Stimulated activated memory B cell treated with anti-CD40 and anti-IgM and Interleukin-4, amounts not matched to agents 10 μg/mL and 1 μg/mL and 100 μg/mL, for 72 hours (primary cell): ENCODE data around the gene NUDT3.
"Not testable (repeated sequence)": the region's sequence is repeated elsewhere in the genome, so short reads cannot be mapped to it uniquely, and the experiment has no call there.

Source experiments
- ATAC-seq: fragments of 150-1000 bp; cut with Tn5 transposase; 2 replicates; pipeline ENCODE4 v1.10.0; 2021
- H3K27ac Mint-ChIP-seq: one replicate; pipeline ENCODE4 v1.8.0; 2022; ENCODE audit warnings: mild to moderate bottlenecking, mixed read lengths
- H3K27me3 Mint-ChIP-seq: one replicate; pipeline ENCODE4 v1.8.0; 2022; ENCODE audit warnings: mixed read lengths
- H3K36me3 Mint-ChIP-seq: one replicate; pipeline ENCODE4 v1.8.0; 2022; ENCODE audit warnings: mixed read lengths
- H3K4me1 Mint-ChIP-seq: one replicate; pipeline ENCODE4 v1.8.0; 2022; ENCODE audit warnings: mixed read lengths
- H3K4me3 Mint-ChIP-seq: one replicate; pipeline ENCODE4 v1.8.0; 2022; ENCODE audit warnings: mild to moderate bottlenecking, moderate library complexity, mixed read lengths
- H3K9me3 Mint-ChIP-seq: one replicate; pipeline ENCODE4 v1.8.0; 2022; ENCODE audit warnings: mixed read lengths

The NUDT3 gene

GRCh38 chr6:34384321-34385153, 7.9 kb downstream of the NUDT3 start:
- Mint-ChIP-seq H3K4me1 (peaks cover 41% of the 10 kb centered on the region), H3K27me3 (no peaks in the 10 kb centered on the region), H3K36me3 (peaks cover 17% of the 10 kb centered on the region), H3K4me3 (no peak overlapping the region), H3K9me3 (peaks cover 3% of the 10 kb centered on the region), H3K27ac (no peak overlapping the region)
- no peak for ATAC-seq

GRCh38 chr6:34383656-34384320, 8.7 kb downstream of the NUDT3 start:
- H3K4me1 Mint-ChIP-seq = peaks cover 37% of the 10 kb centered on the region
- no peak for ATAC-seq
- H3K4me3 Mint-ChIP-seq = no peak overlapping the region
- no peak overlapping the region for H3K27ac Mint-ChIP-seq
- H3K36me3 Mint-ChIP-seq = peaks cover 12% of the 10 kb centered on the region
- H3K27me3 Mint-ChIP-seq = no peaks in the 10 kb centered on the region
- H3K9me3 Mint-ChIP-seq = no peaks in the 10 kb centered on the region

- Mint-ChIP-seq H3K36me3 (peaks cover 12% of the 10 kb centered on the region), H3K9me3 (no peaks in the 10 kb centered on the region), H3K27ac (no peak overlapping the region), H3K4me3 (no peak overlapping the region), H3K27me3 (no peaks in the 10 kb centered on the region), H3K4me1 (peaks cover 40% of the 10 kb centered on the region)
- ATAC-seq = no peak
Measured at GRCh38 chr6:34383161-34383631, 9.3 kb downstream of the NUDT3 start.

DNA sequence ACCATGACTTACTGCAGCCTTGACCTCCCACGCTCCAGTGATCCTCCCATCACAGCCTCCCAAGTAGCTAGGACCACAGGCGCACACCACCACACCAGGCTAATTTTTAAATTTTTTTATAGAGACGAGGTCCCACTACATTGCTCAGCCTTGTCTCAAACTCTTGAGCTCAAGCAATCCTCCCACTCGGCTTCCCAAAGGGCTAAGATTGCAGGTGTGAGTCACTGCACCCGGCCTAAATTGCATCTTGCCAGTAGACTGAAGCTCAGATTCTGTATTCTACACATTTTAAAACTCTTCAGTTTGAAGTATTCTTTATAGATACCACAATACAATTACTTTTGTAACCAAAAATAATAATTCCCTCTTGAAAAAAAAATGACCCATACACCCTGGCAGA, 11.4 kb downstream of the NUDT3 start:
- H3K27ac Mint-ChIP-seq = no peak overlapping the region
- peaks cover 32% of the 10 kb centered on the region for H3K4me1 Mint-ChIP-seq
- H3K27me3 Mint-ChIP-seq = no peaks in the 10 kb centered on the region
- ATAC-seq = no peak
- H3K36me3 Mint-ChIP-seq = peaks cover 12% of the 10 kb centered on the region
- H3K4me3 Mint-ChIP-seq = no peak overlapping the region
- no peaks in the 10 kb centered on the region for H3K9me3 Mint-ChIP-seq

DNA sequence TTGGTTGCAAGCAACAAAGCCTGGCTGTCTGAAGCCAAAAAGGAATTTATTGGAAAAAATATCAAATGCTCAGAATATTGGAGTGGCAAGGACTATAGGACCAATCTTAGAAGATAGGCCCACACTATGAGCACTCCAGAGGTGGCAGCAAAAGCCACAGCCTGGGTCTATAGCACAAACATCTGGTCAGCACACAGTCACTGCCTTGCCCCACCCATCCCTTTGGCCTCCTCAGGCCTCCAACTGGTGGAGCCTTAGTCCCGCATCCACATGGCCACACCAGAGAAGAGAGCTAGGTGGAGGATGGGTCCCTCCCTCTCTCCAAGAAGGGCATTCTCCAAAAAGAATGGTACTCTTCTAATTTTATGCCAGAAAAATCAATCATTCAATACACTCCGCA, 14.0 kb downstream of the NUDT3 start:
- Mint-ChIP-seq H3K36me3 (peaks cover 9% of the 10 kb centered on the region), H3K4me1 (peaks cover 10% of the 10 kb centered on the region), H3K4me3 (no peak overlapping the region), H3K27me3 (no peaks in the 10 kb centered on the region), H3K9me3 (no peaks in the 10 kb centered on the region), H3K27ac (no peak overlapping the region)
- ATAC-seq = no peak

DNA sequence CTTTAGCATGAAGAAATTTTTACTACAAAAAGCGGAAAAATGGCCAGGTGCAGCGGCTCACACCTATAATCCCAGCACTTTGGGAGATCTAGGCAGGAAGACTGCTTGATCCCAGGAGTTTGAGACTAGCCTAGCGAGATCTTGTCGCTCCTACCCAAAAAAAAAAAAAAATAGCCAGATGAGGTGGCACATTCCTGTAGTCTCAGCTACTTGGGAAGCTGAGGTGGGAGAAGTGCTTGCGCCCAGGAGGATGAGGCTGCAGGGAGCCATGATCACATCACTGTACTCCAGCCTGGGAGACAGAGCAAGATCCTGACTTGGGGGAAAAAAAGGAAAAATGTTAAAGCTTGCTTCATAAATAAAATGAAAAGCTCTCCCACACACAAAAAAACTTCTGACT, 14.5 kb downstream of the NUDT3 start:
- ATAC-seq = no peak
- H3K27me3 Mint-ChIP-seq = no peaks in the 10 kb centered on the region
- H3K27ac Mint-ChIP-seq = no peak overlapping the region
- H3K4me3 Mint-ChIP-seq = no peak overlapping the region
- no peaks in the 10 kb centered on the region for H3K9me3 Mint-ChIP-seq
- H3K4me1 Mint-ChIP-seq = peaks cover 6% of the 10 kb centered on the region
- H3K36me3 Mint-ChIP-seq = peaks cover 6% of the 10 kb centered on the region

DNA sequence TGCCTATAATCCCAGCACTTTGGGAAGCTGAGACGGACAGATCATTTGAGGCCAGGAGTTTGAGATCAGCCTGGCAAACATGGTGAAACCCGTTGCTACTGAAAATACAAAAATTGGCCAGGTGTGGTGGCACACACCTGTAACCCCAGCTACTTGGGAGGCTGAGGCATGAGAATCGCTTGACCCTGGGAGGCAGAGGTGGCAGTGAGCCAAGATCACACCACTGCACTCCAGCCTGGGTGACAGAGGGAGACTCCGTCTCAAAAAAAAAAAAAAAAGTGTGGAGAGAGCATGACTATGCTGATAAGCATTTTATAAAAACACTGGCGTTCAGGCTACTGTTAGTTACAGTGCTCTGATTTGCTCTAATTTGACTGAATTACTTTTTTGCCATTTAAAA, 14.9 kb downstream of the NUDT3 start:
- not testable (repeated sequence) for H3K9me3 Mint-ChIP-seq, H3K27ac Mint-ChIP-seq, ATAC-seq, H3K27me3 Mint-ChIP-seq, H3K36me3 Mint-ChIP-seq, H3K4me1 Mint-ChIP-seq, H3K4me3 Mint-ChIP-seq

GRCh38 chr6:34375833-34376232, 16.6 kb downstream of the NUDT3 start:
- H3K36me3 Mint-ChIP-seq = peaks cover 3% of the 10 kb centered on the region
- H3K4me3 Mint-ChIP-seq = no peak overlapping the region
- peaks cover 6% of the 10 kb centered on the region for H3K4me1 Mint-ChIP-seq
- H3K9me3 Mint-ChIP-seq = no peaks in the 10 kb centered on the region
- H3K27me3 Mint-ChIP-seq = no peaks in the 10 kb centered on the region
- no peak for ATAC-seq
- H3K27ac Mint-ChIP-seq = no peak overlapping the region

DNA sequence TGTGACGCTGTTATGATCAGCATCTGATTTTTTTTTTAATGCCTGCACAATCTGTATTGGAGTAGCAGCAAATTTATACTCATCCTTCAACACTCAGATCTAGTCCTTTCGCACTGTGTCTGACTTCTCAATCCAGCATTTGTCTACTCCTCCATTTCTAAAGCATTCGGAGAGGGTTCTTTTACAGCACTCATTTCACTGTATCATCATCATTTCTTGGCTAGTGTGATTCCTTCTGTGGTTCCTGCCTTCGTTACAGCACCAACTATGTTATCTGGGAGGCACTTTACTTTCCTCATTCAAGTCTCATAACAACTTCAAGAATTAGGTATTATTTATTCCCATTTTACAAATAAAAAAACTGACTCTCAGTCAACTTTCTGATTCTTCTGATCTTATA, 18.0 kb downstream of the NUDT3 start:
- no peak overlapping the region for H3K4me3 Mint-ChIP-seq
- peaks cover 11% of the 10 kb centered on the region for H3K4me1 Mint-ChIP-seq
- no peak overlapping the region for H3K27ac Mint-ChIP-seq
- H3K27me3 Mint-ChIP-seq = no peaks in the 10 kb centered on the region
- H3K36me3 Mint-ChIP-seq = peaks cover 6% of the 10 kb centered on the region
- no peaks in the 10 kb centered on the region for H3K9me3 Mint-ChIP-seq
- no peak for ATAC-seq

GRCh38 chr6:34374069-34374468, 18.4 kb downstream of the NUDT3 start:
- Mint-ChIP-seq H3K27ac (no peak overlapping the region), H3K4me1 (peaks cover 11% of the 10 kb centered on the region), H3K9me3 (no peaks in the 10 kb centered on the region), H3K27me3 (no peaks in the 10 kb centered on the region), H3K4me3 (no peak overlapping the region), H3K36me3 (peaks cover 6% of the 10 kb centered on the region)
- peak; percentile 54 for ATAC-seq

DNA sequence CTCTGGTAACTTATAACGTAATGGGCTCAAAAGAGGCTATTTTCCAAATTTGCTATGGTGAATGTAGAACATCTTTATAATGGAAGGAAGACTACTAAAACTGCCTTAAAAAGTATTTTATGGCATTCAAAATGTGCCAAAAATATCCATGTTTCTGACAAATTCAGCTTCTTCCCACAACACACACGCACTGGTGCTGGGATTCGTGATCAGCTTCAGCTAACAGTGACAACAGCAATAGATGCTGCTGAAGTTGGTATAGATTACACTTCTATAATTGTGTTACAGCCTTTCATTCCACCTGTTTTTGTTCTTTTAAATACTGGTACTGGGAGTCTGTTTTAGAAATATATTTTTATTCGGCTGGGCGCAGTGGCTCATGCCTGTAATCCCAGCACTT, 19.0 kb downstream of the NUDT3 start:
- Mint-ChIP-seq H3K4me1 (peaks cover 6% of the 10 kb centered on the region), H3K9me3 (no peaks in the 10 kb centered on the region), H3K27ac (no peak overlapping the region), H3K36me3 (peaks cover 6% of the 10 kb centered on the region), H3K27me3 (no peaks in the 10 kb centered on the region), H3K4me3 (no peak overlapping the region)
- no peak for ATAC-seq

- peaks cover 11% of the 10 kb centered on the region for H3K36me3 Mint-ChIP-seq
- ATAC-seq, H3K4me3 Mint-ChIP-seq, H3K27ac Mint-ChIP-seq, H3K9me3 Mint-ChIP-seq, H3K4me1 Mint-ChIP-seq, H3K27me3 Mint-ChIP-seq: not testable (repeated sequence)
Measured at GRCh38 chr6:34371865-34372264, 20.6 kb downstream of the NUDT3 start.

- no peaks in the 10 kb centered on the region for H3K9me3 Mint-ChIP-seq
- peaks cover 17% of the 10 kb centered on the region for H3K36me3 Mint-ChIP-seq
- no peak for ATAC-seq
- no peak overlapping the region for H3K27ac Mint-ChIP-seq
- H3K27me3 Mint-ChIP-seq = no peaks in the 10 kb centered on the region
- peaks cover 17% of the 10 kb centered on the region for H3K4me1 Mint-ChIP-seq
- no peak overlapping the region for H3K4me3 Mint-ChIP-seq
Measured at GRCh38 chr6:34370361-34370760, 22.1 kb downstream of the NUDT3 start.

DNA sequence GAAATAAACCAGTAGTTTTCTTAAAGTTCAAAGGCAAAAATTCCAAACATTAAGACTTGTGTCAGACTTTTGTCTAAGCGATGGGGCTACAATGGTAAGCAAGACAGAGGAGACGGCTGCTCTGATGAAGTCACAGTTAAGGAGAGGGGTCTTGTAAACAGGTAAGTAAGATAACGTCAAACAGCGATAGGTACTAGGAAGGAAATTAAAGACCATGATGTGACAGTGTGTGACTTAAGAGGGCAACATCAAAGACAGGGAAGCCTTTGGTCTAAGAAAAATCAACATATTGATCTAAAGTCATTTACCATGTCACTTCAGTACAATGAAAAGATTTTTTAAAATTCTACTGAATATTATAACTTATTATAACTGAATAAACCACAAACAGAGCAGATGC, 23.1 kb downstream of the NUDT3 start:
- Mint-ChIP-seq H3K4me3 (no peak overlapping the region), H3K4me1 (peaks cover 20% of the 10 kb centered on the region), H3K9me3 (no peaks in the 10 kb centered on the region), H3K36me3 (peaks cover 17% of the 10 kb centered on the region), H3K27me3 (no peaks in the 10 kb centered on the region), H3K27ac (no peak overlapping the region)
- no peak for ATAC-seq

DNA sequence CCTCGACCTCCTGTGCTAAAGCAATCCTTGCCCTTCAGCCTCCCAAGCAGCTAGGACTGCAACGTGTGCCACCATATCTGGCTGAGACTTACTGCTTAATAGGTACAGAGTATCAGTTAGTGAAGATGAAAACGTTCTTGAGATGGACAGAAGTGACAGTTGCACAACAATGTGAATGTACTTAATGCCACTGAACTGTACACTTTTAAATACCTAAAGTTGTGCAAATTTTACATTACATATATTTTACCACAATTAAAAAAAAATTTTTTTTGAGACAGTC, 25.9 kb downstream of the NUDT3 start:
- H3K4me1 Mint-ChIP-seq = peaks cover 46% of the 10 kb centered on the region
- peaks cover 17% of the 10 kb centered on the region for H3K36me3 Mint-ChIP-seq
- ATAC-seq = no peak
- no peak overlapping the region for H3K4me3 Mint-ChIP-seq
- no peaks in the 10 kb centered on the region for H3K27me3 Mint-ChIP-seq
- H3K27ac Mint-ChIP-seq = no peak overlapping the region
- H3K9me3 Mint-ChIP-seq = no peaks in the 10 kb centered on the region
